HepG2 (cell line): ENCODE data around the gene TALDO1. TPM values are rescaled to one million over a fixed set of nuclear protein-coding genes. Genes with fewer than 3 reads are reported as not detected.

Experiments used
- AGO2 ChIP-seq: fragments of 200-400 bp; formaldehyde crosslinking; optimal IDR thresholded peaks from 2 replicates; pipeline ENCODE3; 2017; ENCODE audit warnings: mild to moderate bottlenecking, low read depth, low read length, moderate library complexity
- ATRX ChIP-seq: sonication (generic); formaldehyde crosslinking; IDR thresholded peaks from 2 replicates; pipeline ENCODE4 v1.4.0; 2020; ENCODE audit warnings: missing genetic modification reagents, borderline replicate concordance
- DDIT3 ChIP-seq: sonication (generic); formaldehyde crosslinking; IDR thresholded peaks from 2 replicates; pipeline ENCODE4 v1.4.0; 2020; ENCODE audit warnings: mild to moderate bottlenecking, missing genetic modification reagents
- GATAD1 ChIP-seq: IDR thresholded peaks from 2 replicates; pipeline ENCODE4 v1.6.1; 2016; ENCODE audit warnings: missing genetic modification reagents, missing compliant biosample characterization
- JUND ChIP-seq: sonication (generic); formaldehyde crosslinking; IDR thresholded peaks from 2 replicates; pipeline ENCODE4 v1.8.0; 2022; ENCODE audit warnings: mild to moderate bottlenecking, missing genetic modification reagents
- NFE2L1 ChIP-seq: sonication (generic); formaldehyde crosslinking; IDR thresholded peaks from 2 replicates; pipeline ENCODE4 v1.4.0; 2020; ENCODE audit warnings: missing genetic modification reagents, mild to moderate bottlenecking, borderline replicate concordance
- ONECUT2 ChIP-seq: sonication (generic); formaldehyde crosslinking; IDR thresholded peaks from 2 replicates; pipeline ENCODE4 v1.4.0; 2020; ENCODE audit warnings: missing genetic modification reagents
- PBX2 ChIP-seq: IDR thresholded peaks from 2 replicates; pipeline ENCODE4 v1.6.1; 2016; ENCODE audit warnings: control low read depth
- ZFP82 ChIP-seq: sonication (generic); formaldehyde crosslinking; IDR thresholded peaks from 2 replicates; pipeline ENCODE4 v1.5.1; 2020; ENCODE audit warnings: mild to moderate bottlenecking, missing genetic modification reagents, borderline replicate concordance
- ZNF207 ChIP-seq: fragments of 450-650 bp; IDR thresholded peaks from 2 replicates; pipeline ENCODE4 v1.6.1; 2016; ENCODE audit warnings: antibody characterized with exemption, borderline replicate concordance
- ZNF224 ChIP-seq: sonication (generic); formaldehyde crosslinking; IDR thresholded peaks from 2 replicates; pipeline ENCODE4 v1.5.0; 2020; ENCODE audit warnings: mild to moderate bottlenecking, missing genetic modification reagents
- ZNF274 ChIP-seq: sonication (generic); formaldehyde crosslinking; IDR thresholded peaks from 2 replicates; pipeline ENCODE4 v1.5.1; 2020; ENCODE audit warnings: mild to moderate bottlenecking, missing genetic modification reagents
- ZNF432 ChIP-seq: sonication (generic); formaldehyde crosslinking; IDR thresholded peaks from 2 replicates; pipeline ENCODE4 v1.5.0; 2020; ENCODE audit warnings: missing genetic modification reagents, mild to moderate bottlenecking, borderline replicate concordance
- ZNF589 ChIP-seq: sonication (generic); formaldehyde crosslinking; conservative IDR thresholded peaks from 2 replicates; pipeline ENCODE4 v1.8.0; 2022; ENCODE audit warnings: mild to moderate bottlenecking, moderate library complexity, missing genetic modification reagents
- ZNF672 ChIP-seq: sonication (generic); formaldehyde crosslinking; IDR thresholded peaks from 2 replicates; pipeline ENCODE4 v1.8.1; 2022; ENCODE audit warnings: missing genetic modification reagents
- ZNF674 ChIP-seq: sonication (generic); formaldehyde crosslinking; IDR thresholded peaks from 2 replicates; pipeline ENCODE4 v1.5.0; 2020; ENCODE audit warnings: low read depth, mild to moderate bottlenecking, missing genetic modification reagents
- ZNF724P ChIP-seq: sonication (generic); formaldehyde crosslinking; IDR thresholded peaks from 2 replicates; pipeline ENCODE4 v1.8.0; 2022; ENCODE audit warnings: missing genetic modification reagents, borderline replicate concordance
- ZNF737 ChIP-seq: sonication (generic); formaldehyde crosslinking; IDR thresholded peaks from 2 replicates; pipeline ENCODE4 v1.5.0; 2020; ENCODE audit warnings: missing genetic modification reagents, mild to moderate bottlenecking, borderline replicate concordance
- ZSCAN31 ChIP-seq: sonication (generic); formaldehyde crosslinking; IDR thresholded peaks from 2 replicates; pipeline ENCODE4 v1.5.0; 2020; ENCODE audit warnings: low read depth, mild to moderate bottlenecking, missing genetic modification reagents
- polyA plus RNA-seq, 8 experiments: library from polyadenylated mRNA; depleted of rRNA in 3 of 8; stranded (reverse) in 7 of 8; unstranded in 1 of 8; fragments of >200 nt; fragmentation: Illumina TruSeq in 4 of 8; extraction: Trizol in 4 of 8; gene quantifications; 2 replicates each; pipeline versions ENCODE4 v1.2.1 to v1.2.3, GENCODE V29; 2011 to 2016; ENCODE audit warnings: low read depth in 4 of 8, missing spikeins in 1 of 8, mixed read lengths in 1 of 8; ENCODE audit not compliant: insufficient read depth in 1 of 8
- total RNA-seq, 5 experiments: library from RNA; depleted of rRNA; stranded (reverse); fragments of >200 nt; fragmentation: Illumina TruSeq; extraction: Trizol; gene quantifications; 2 replicates each; pipeline ENCODE4 v1.2.3, GENCODE V29; 2016; ENCODE audit warnings: low read depth in 1 of 5
- TF ChIP-seq, protein P1 (sequence below): sonication (generic); formaldehyde crosslinking; IDR thresholded peaks from 2 replicates; pipeline ENCODE4 v1.4.0; 2020; ENCODE audit warnings: missing genetic modification reagents
- TF ChIP-seq, protein P2 (sequence below): sonication (generic); formaldehyde crosslinking; IDR thresholded peaks from 2 replicates; pipeline ENCODE4 v1.5.0; 2020; ENCODE audit warnings: missing genetic modification reagents

Gene TALDO1
- total and polyA plus RNA-seq, 2 of the 13 experiments (the other 11 are each of a cell fraction or from before 2014, with no cell fraction given) = 107 to 240 TPM

- no peak for TF ChIP-seq PBX2 (CRISPR knock-in tag)
- TF ChIP-seq DDIT3 (CRISPR knock-in tag) = no peak
- TF ChIP-seq ZNF672 (CRISPR knock-in tag) = no peak
- TF ChIP-seq ZNF432 (CRISPR knock-in tag) = no peak
- no peak for TF ChIP-seq AGO2
- TF ChIP-seq ZNF737 (CRISPR knock-in tag) = peak; percentile 95; the same call in 1 of the 2 replicates
- TF ChIP-seq JUND (CRISPR knock-in tag) = 0 out of 2 replicates have a peak, but pooled peaks have one; percentile 12
- TF ChIP-seq, protein P1, sequence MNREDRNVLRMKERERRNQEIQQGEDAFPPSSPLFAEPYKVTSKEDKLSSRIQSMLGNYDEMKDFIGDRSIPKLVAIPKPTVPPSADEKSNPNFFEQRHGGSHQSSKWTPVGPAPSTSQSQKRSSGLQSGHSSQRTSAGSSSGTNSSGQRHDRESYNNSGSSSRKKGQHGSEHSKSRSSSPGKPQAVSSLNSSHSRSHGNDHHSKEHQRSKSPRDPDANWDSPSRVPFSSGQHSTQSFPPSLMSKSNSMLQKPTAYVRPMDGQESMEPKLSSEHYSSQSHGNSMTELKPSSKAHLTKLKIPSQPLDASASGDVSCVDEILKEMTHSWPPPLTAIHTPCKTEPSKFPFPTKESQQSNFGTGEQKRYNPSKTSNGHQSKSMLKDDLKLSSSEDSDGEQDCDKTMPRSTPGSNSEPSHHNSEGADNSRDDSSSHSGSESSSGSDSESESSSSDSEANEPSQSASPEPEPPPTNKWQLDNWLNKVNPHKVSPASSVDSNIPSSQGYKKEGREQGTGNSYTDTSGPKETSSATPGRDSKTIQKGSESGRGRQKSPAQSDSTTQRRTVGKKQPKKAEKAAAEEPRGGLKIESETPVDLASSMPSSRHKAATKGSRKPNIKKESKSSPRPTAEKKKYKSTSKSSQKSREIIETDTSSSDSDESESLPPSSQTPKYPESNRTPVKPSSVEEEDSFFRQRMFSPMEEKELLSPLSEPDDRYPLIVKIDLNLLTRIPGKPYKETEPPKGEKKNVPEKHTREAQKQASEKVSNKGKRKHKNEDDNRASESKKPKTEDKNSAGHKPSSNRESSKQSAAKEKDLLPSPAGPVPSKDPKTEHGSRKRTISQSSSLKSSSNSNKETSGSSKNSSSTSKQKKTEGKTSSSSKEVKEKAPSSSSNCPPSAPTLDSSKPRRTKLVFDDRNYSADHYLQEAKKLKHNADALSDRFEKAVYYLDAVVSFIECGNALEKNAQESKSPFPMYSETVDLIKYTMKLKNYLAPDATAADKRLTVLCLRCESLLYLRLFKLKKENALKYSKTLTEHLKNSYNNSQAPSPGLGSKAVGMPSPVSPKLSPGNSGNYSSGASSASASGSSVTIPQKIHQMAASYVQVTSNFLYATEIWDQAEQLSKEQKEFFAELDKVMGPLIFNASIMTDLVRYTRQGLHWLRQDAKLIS (CRISPR knock-in tag) = no peak
- TF ChIP-seq ZNF589 (CRISPR knock-in tag) = peak; percentile 65; the same call in 1 of the 2 replicates
- peak; percentile 15; the same call in 1 of the 2 replicates for TF ChIP-seq ZSCAN31 (CRISPR knock-in tag)
- no peak for TF ChIP-seq ZNF674 (CRISPR knock-in tag)
- peak; percentile 96 for TF ChIP-seq ZFP82 (CRISPR knock-in tag)
- TF ChIP-seq ATRX = no peak; the same call in 1 of the 2 replicates
- TF ChIP-seq ZNF224 = 0 out of 2 replicates have a peak, but pooled peaks have one; percentile 74
- TF ChIP-seq ZNF207 = no peak
- peak; percentile 72 for TF ChIP-seq ZNF274 (CRISPR knock-in tag)
- peak; percentile 15; the same call in 1 of the 2 replicates for TF ChIP-seq ZNF724P
- TF ChIP-seq, protein P2, sequence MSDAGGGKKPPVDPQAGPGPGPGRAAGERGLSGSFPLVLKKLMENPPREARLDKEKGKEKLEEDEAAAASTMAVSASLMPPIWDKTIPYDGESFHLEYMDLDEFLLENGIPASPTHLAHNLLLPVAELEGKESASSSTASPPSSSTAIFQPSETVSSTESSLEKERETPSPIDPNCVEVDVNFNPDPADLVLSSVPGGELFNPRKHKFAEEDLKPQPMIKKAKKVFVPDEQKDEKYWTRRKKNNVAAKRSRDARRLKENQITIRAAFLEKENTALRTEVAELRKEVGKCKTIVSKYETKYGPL = no peak
- TF ChIP-seq NFE2L1 (CRISPR knock-in tag) = peak; percentile 70; the same call in 1 of the 2 replicates
- no peak for TF ChIP-seq ONECUT2 (CRISPR knock-in tag)
- TF ChIP-seq GATAD1 (CRISPR knock-in tag) = peak; percentile 94
These were observed 62.2 kb downstream of the TALDO1 start, which contains the start of gene RPLP2 (continued) for GRCh38 chr11:809287-810039.
